HG02885 (cell line): ENCODE data around the gene CWF19L1.

Source experiments
- ATAC-seq: cut with Tn5 transposase; IDR thresholded peaks from one replicate; pipeline ENCODE4 v1.9.1; 2021; ENCODE audit warnings: mild to moderate bottlenecking; ENCODE audit not compliant: unreplicated experiment, poor library complexity

Gene CWF19L1

GRCh38 chr10:100184426-100184825 lies 83.0 kb downstream of the CWF19L1 start:
- no peak for ATAC-seq

GRCh38 chr10:100183481-100183880 lies 84.0 kb downstream of the CWF19L1 start:
- no peak for ATAC-seq

- ATAC-seq: no peak
Measured at GRCh38 chr10:100182908-100183307, 84.5 kb downstream of the CWF19L1 start.
